ENCODE data around the gene NUMBL.

DNA sequence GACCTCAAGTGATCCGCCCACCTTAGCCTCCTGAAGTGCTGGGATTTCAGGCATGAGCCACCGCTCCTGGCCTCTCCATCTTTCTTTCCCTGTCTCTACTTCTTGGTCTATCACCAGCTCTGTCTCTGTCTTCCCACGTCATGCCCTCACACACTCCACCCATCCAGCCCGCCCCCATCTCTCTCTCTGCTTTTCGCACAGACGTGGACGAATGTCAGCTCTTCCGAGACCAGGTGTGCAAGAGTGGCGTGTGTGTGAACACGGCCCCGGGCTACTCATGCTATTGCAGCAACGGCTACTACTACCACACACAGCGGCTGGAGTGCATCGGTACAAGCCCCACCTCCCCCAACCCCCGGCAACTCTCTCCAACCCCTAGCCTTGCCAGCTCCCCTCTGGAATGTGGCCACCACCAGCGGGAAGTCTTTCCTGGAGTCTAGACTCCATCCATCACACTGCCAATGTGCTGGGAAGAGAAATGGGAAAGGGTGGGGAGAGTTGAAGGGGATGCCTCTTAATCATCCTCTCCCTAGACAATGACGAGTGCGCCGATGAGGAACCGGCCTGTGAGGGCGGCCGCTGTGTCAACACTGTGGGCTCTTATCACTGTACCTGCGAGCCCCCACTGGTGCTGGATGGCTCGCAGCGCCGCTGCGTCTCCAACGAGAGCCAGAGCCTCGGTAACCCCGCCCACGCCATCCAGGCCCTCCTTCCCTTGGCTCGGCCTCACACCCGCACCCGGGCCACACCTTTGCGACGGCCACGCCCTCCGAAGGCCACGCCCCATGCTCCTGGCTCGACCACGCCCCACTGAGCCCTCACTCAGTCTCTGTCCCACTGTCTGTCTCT lies 66.8 kb downstream of the NUMBL start:
- TF ChIP-seq, protein P1, sequence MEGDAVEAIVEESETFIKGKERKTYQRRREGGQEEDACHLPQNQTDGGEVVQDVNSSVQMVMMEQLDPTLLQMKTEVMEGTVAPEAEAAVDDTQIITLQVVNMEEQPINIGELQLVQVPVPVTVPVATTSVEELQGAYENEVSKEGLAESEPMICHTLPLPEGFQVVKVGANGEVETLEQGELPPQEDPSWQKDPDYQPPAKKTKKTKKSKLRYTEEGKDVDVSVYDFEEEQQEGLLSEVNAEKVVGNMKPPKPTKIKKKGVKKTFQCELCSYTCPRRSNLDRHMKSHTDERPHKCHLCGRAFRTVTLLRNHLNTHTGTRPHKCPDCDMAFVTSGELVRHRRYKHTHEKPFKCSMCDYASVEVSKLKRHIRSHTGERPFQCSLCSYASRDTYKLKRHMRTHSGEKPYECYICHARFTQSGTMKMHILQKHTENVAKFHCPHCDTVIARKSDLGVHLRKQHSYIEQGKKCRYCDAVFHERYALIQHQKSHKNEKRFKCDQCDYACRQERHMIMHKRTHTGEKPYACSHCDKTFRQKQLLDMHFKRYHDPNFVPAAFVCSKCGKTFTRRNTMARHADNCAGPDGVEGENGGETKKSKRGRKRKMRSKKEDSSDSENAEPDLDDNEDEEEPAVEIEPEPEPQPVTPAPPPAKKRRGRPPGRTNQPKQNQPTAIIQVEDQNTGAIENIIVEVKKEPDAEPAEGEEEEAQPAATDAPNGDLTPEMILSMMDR (IDR thresholded peaks at IDR 0.05; ENCODE audit: insufficient read depth, low read depth, low read length), result no peak
- TF ChIP-seq EZH2 (IDR thresholded peaks at IDR 0.05; ENCODE audit: insufficient read depth, low read length), result no peak

Measured in astrocyte (in vitro differentiated cells and primary cell).